Right renal pelvis (tissue), 4 donors: ENCODE data around the gene NOL8. TPM values are rescaled to one million over a fixed set of nuclear protein-coding genes. Genes with fewer than 3 reads are reported as not detected.

Experiments used
- DNase-seq, 4 donors: peaks; one replicate each; pipeline ENCODE4 v3.0.0-alpha.2; 2013; ENCODE audit warnings: low read depth in 4 of 4, low spot score in 3 of 4, missing footprints in 1 of 4
- polyA plus RNA-seq, 4 donors: library from polyadenylated mRNA; unstranded; fragments of 120-200 nt; gene quantifications; one replicate each; pipeline ENCODE4 v1.2.1, GENCODE V29; 2013; ENCODE audit not compliant: insufficient read length in 4 of 4

NOL8 gene
- polyA plus RNA-seq, 4 donors, result 39.0 to 49.1 (median 40.8) TPM

DNA sequence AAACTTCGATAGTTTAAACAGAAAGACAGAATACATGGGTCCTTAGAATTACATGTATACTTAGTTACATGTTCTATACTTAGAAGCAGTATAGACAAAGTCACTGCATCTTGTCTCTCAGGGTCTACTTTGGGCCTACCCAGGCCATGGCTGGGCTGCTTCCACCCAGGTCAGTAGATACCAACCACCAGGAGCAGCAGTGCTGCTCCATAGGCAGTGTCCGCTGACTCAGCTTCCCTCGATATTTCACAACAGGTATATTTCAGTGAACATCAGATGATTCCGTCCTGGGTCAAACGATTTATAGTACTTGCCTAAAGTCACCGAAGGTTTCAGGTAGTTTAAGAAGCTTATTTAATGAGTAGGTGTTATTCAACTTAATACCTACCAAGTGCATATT, 49.6 kb downstream of the NOL8 start:
- DNase-seq, result no peak

DNA sequence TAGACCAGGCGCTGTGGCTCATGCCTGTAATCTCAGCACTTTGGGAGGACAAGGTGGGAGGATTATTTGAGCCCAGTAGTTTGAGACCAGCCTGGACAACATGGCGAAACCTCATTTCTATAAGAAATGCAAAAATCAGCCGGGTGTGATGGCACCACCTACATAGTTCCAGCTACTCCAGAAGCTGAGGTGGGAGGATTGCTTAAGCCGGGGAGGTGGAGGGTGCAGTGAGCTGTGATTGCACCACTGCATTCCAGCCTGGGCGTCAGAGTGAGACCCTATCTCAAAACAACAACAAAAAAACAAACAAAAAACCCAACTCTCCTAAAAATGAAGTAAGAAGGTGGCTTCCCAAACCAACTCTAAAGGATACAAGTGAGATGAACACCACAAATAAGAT, 54.6 kb downstream of the NOL8 start:
- no peak for DNase-seq

DNA sequence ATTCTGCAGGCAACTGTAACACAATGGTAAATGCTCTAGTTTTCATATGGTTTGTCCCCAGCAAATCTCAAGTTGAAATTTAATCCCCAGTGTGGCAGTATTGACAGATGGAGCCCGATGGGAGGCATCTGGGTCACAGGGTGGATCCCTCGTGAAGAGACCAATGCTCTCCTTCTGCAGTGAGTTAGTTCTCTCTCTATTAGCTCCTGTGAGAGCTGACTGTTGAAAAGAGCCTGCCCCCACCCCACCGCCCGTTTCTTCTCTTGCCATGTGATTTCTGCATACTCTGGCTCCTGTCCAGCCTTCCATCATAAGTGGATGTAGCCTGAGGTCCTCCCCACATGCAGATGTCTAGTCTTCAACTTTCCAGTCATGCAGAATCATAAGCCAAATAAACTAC, 58.7 kb downstream of the NOL8 start:
- no peak for DNase-seq

- no peak for DNase-seq
Measured at GRCh38 chr9:92265154-92265553, 60.0 kb downstream of the NOL8 start.

DNA sequence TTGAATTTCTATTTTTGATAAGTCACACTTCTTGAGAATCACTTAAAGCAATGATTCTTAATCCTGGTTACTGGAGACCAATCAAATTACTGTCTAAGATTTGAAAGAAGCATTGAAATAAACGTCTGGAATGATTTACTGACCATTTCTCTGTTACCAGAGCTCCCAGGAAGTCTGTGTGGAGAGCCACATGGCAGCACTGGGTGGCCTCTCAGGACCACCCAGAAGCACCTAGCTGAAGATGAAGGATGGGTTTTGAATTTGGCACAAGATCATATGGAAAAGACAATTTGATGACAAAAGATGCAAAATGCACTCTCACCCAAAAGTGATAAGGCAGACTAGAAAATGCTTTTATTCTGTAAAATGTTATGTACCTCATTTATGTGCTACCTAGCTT, 62.0 kb downstream of the NOL8 start:
- no peak for DNase-seq

- no peak for DNase-seq
Measured at GRCh38 chr9:92257327-92257726, 67.8 kb downstream of the NOL8 start.

DNA sequence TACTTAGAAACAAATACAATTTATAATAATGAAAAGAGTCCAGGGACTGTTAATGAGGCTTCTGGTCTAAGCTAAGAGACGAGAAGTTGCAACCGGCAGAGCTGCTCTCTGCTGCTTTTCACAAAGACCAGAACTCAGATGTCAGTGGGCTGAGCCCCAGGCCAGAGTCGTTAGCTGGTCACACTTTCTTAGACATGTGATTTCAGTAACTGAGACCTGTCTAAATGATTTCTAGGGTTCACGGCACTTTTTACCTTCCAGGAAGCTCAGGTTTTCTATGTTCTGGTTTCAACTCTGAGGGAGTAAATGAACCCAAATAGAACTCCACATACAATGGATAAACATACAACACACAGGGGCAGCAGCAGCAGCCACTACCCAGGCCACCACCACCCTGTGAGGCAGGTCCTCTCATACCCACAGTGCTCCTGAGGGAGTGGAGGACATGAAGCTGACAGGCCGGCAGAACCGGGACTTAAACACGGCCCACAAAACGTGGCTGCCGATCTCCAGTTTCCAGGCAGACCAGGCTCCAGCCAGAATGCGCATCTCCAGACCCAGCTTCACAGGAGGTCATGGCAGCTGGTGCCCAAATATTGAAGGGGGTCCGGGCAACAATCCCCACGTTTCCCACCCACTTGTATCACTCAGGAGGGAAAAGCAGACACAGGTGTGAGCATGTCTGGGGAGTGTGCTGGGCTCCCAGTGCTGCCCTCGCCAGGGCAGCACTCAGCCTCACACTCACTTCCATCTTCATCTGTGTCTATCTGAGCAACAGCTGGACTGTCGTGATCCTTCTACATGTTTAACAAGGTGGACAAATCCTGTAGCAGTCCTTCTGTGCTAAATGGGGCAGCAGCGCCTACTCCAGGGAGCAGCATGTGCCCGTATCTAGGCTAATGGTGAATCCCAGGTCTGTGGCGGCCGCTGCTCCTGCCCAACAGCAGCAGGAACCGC, 70.5 kb downstream of the NOL8 start:
- DNase-seq, result peak in 1 of 4 donors; percentile 29

GRCh38 chr9:92253656-92254055, 71.5 kb downstream of the NOL8 start:
- DNase-seq, result no peak

GRCh38 chr9:92247981-92248380, 77.2 kb downstream of the NOL8 start:
- DNase-seq, result no peak

Other genes with a start within 250 kb of the NOL8 start
- 100 to 1,000 TPM in 2 of 4 donors, 10 to 100 TPM in 2; 90.7 to 114 (median 105) TPM for gene SPTLC1, start 209.9 kb downstream of the NOL8 start, polyA plus RNA-seq
- gene IARS1, start 31.7 kb downstream of the NOL8 start, polyA plus RNA-seq, result 100 to 1,000 TPM in 2 of 4 donors, 10 to 100 TPM in 2; 95.8 to 104 (median 98.9) TPM
- gene CENPP, start 603 bp upstream of the NOL8 start, polyA plus RNA-seq, result 1 to 10 TPM; 5.2 to 7.3 (median 5.7) TPM
- 10 to 100 TPM; 72.1 to 99.0 (median 81.5) TPM for gene OGN, start 79.2 kb upstream of the NOL8 start, polyA plus RNA-seq
- 1 to 10 TPM; 1.8 to 6.3 (median 2.2) TPM for gene OMD, start 99.1 kb upstream of the NOL8 start, polyA plus RNA-seq
- gene ASPN, start 157.2 kb upstream of the NOL8 start, polyA plus RNA-seq, result 10 to 100 TPM; 16.8 to 25.1 (median 19.7) TPM
- 10 to 100 TPM; 14.8 to 23.6 (median 18.3) TPM for gene ECM2, start 210.6 kb upstream of the NOL8 start, polyA plus RNA-seq